ENCODE measurements around the gene TBC1D2.

GRCh38 chr9:98175028-98175569 is 80.3 kb downstream of the TBC1D2 start:
- no peak for TF ChIP-seq CTCF (IDR thresholded peaks at IDR 0.05)
- no peak for TF ChIP-seq EP300 (IDR thresholded peaks at IDR 0.05)
- no peak for TF ChIP-seq PBX3 (IDR thresholded peaks at IDR 0.05)
- TF ChIP-seq JUN (IDR thresholded peaks at IDR 0.05): no peak
- no peak for TF ChIP-seq JUNB (IDR thresholded peaks at IDR 0.05)

Data from A549 (cell line).